ENCODE data around the gene CTDP1.
"Not testable (repeated sequence)": the region's sequence is repeated elsewhere in the genome, so short reads cannot be mapped to it uniquely, and the experiment has no call there.

CTDP1 gene

GRCh38 chr18:79702906-79703305 lies 23.3 kb downstream of the CTDP1 start:
- DNase-seq (ENCODE audit: low read depth), result no peak

GRCh38 chr18:79704631-79705030 lies 25.0 kb downstream of the CTDP1 start:
- DNase-seq (ENCODE audit: low read depth), result no peak

GRCh38 chr18:79705272-79705671 lies 25.7 kb downstream of the CTDP1 start:
- no peak for DNase-seq (ENCODE audit: low read depth)

GRCh38 chr18:79706006-79706405 lies 26.4 kb downstream of the CTDP1 start:
- DNase-seq (ENCODE audit: low read depth), result no peak

- no peak for DNase-seq (ENCODE audit: low read depth)
These were observed 27.1 kb downstream of the CTDP1 start for GRCh38 chr18:79706658-79707057.

- no peak for DNase-seq (ENCODE audit: low read depth)
These were observed 27.6 kb downstream of the CTDP1 start for GRCh38 chr18:79707239-79707638.

- no peak for DNase-seq (ENCODE audit: low read depth)
These were observed 28.1 kb downstream of the CTDP1 start for GRCh38 chr18:79707671-79708070.

- DNase-seq (ENCODE audit: low read depth), result no peak
These were observed 28.8 kb downstream of the CTDP1 start for GRCh38 chr18:79708412-79708811.

GRCh38 chr18:79712206-79712857 lies 32.7 kb downstream of the CTDP1 start:
- DNase-seq (ENCODE audit: low read depth), result no peak

- DNase-seq (ENCODE audit: low read depth), result no peak
These were observed 33.7 kb downstream of the CTDP1 start for GRCh38 chr18:79713341-79713740.

GRCh38 chr18:79714531-79715240 lies 35.1 kb downstream of the CTDP1 start:
- DNase-seq (ENCODE audit: low read depth), result no peak

GRCh38 chr18:79715280-79715679 lies 35.7 kb downstream of the CTDP1 start:
- DNase-seq (ENCODE audit: low read depth), result no peak

- no peak for DNase-seq (ENCODE audit: low read depth)
These were observed 37.5 kb downstream of the CTDP1 start for GRCh38 chr18:79717059-79717458.

- no peak for DNase-seq (ENCODE audit: low read depth)
These were observed 38.0 kb downstream of the CTDP1 start for GRCh38 chr18:79717555-79718074.

- no peak for DNase-seq (ENCODE audit: low read depth)
These were observed 38.5 kb downstream of the CTDP1 start for GRCh38 chr18:79718126-79718525.

GRCh38 chr18:79718878-79719477 lies 39.4 kb downstream of the CTDP1 start:
- no peak for DNase-seq (ENCODE audit: low read depth)

- DNase-seq (ENCODE audit: low read depth), result not testable (repeated sequence)
These were observed 40.1 kb downstream of the CTDP1 start for GRCh38 chr18:79719478-79720358.

GRCh38 chr18:79720359-79720733 lies 40.7 kb downstream of the CTDP1 start:
- no peak for DNase-seq (ENCODE audit: low read depth)

- DNase-seq (ENCODE audit: low read depth), result no peak
These were observed 43.4 kb downstream of the CTDP1 start for GRCh38 chr18:79723036-79723435.

- no peak for DNase-seq (ENCODE audit: low read depth)
These were observed 44.0 kb downstream of the CTDP1 start for GRCh38 chr18:79723628-79724027.

GRCh38 chr18:79724299-79725080 lies 44.9 kb downstream of the CTDP1 start:
- DNase-seq (ENCODE audit: low read depth), result no peak

All from GM04504 (cell line).